ENCODE results near the gene MEIS2.

Gene MEIS2

DNA sequence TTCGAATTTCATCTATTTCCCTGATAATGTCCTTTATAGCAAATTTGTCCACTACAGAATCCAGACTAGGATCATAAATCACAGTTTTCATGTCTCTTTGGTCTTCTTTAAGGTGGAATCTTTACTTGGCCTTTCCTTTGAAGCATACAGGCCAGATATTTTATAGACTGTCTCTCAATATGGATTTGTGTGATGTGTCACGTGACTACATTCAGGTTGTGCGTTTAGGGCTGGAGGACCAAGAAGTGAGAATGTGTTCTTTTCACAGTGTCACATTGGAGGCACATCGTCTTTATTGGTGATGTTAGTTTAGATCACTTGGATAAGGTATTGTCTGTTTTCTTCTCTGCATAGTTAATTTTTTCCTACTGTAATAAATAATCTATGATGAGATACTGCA, 232.9 kb downstream of the MEIS2 start:
- no peak overlapping the region for H3K27ac ChIP-seq (replicated peaks)
- H3K4me3 ChIP-seq (replicated peaks; ENCODE audit: insufficient read depth, low read length), result no peak overlapping the region
- no peak for DNase-seq (ENCODE audit: low read depth in 1 of 2, low spot score in 1 of 2)
- TF ChIP-seq, protein P1, sequence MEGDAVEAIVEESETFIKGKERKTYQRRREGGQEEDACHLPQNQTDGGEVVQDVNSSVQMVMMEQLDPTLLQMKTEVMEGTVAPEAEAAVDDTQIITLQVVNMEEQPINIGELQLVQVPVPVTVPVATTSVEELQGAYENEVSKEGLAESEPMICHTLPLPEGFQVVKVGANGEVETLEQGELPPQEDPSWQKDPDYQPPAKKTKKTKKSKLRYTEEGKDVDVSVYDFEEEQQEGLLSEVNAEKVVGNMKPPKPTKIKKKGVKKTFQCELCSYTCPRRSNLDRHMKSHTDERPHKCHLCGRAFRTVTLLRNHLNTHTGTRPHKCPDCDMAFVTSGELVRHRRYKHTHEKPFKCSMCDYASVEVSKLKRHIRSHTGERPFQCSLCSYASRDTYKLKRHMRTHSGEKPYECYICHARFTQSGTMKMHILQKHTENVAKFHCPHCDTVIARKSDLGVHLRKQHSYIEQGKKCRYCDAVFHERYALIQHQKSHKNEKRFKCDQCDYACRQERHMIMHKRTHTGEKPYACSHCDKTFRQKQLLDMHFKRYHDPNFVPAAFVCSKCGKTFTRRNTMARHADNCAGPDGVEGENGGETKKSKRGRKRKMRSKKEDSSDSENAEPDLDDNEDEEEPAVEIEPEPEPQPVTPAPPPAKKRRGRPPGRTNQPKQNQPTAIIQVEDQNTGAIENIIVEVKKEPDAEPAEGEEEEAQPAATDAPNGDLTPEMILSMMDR (IDR thresholded peaks at IDR 0.05; ENCODE audit: insufficient read depth, low read length), result no peak
- TF ChIP-seq POLR2AphosphoS5 (IDR thresholded peaks at IDR 0.05; ENCODE audit: low read depth) (no peak), GABPA (IDR thresholded peaks at IDR 0.05; ENCODE audit: low read depth) (no peak), SPI1 (IDR thresholded peaks at IDR 0.05; ENCODE audit: borderline replicate concordance, low read depth) (no peak)
- TF ChIP-seq, protein P2, sequence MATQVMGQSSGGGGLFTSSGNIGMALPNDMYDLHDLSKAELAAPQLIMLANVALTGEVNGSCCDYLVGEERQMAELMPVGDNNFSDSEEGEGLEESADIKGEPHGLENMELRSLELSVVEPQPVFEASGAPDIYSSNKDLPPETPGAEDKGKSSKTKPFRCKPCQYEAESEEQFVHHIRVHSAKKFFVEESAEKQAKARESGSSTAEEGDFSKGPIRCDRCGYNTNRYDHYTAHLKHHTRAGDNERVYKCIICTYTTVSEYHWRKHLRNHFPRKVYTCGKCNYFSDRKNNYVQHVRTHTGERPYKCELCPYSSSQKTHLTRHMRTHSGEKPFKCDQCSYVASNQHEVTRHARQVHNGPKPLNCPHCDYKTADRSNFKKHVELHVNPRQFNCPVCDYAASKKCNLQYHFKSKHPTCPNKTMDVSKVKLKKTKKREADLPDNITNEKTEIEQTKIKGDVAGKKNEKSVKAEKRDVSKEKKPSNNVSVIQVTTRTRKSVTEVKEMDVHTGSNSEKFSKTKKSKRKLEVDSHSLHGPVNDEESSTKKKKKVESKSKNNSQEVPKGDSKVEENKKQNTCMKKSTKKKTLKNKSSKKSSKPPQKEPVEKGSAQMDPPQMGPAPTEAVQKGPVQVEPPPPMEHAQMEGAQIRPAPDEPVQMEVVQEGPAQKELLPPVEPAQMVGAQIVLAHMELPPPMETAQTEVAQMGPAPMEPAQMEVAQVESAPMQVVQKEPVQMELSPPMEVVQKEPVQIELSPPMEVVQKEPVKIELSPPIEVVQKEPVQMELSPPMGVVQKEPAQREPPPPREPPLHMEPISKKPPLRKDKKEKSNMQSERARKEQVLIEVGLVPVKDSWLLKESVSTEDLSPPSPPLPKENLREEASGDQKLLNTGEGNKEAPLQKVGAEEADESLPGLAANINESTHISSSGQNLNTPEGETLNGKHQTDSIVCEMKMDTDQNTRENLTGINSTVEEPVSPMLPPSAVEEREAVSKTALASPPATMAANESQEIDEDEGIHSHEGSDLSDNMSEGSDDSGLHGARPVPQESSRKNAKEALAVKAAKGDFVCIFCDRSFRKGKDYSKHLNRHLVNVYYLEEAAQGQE (IDR thresholded peaks at IDR 0.05; ENCODE audit: insufficient replicate concordance, low read depth), result no peak
- peaks cover 2% of the 10 kb centered on the region for H3K27me3 ChIP-seq (ENCODE audit: insufficient read depth, poor library complexity, severe bottlenecking)

DNA sequence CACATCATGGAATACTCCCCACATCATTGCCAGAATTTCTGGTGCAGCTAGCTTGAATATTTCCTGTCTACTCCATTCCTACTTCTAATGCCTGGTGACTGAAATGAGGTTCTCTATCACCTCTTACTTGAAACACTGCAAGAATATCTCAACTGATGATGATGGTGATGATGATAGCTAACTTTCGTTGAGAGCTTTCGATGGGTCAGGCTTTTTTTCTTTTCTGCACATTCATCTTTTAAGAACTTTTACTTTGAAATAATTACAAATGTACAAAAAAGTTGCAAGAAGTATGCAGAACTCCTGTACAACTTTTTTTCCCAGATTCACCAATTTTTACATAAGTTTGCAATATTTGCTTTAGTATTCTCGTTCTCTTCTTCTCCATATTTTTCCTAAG, 233.5 kb downstream of the MEIS2 start:
- H3K4me3 ChIP-seq (replicated peaks; ENCODE audit: insufficient read depth, low read length), result no peak overlapping the region
- TF ChIP-seq, protein P1 (IDR thresholded peaks at IDR 0.05; ENCODE audit: insufficient read depth, low read length), result no peak
- no peak for TF ChIP-seq SPI1 (IDR thresholded peaks at IDR 0.05; ENCODE audit: borderline replicate concordance, low read depth)
- TF ChIP-seq POLR2AphosphoS5 (IDR thresholded peaks at IDR 0.05; ENCODE audit: low read depth), result no peak
- TF ChIP-seq GABPA (IDR thresholded peaks at IDR 0.05; ENCODE audit: low read depth), result no peak
- no peak for DNase-seq (ENCODE audit: low read depth in 1 of 2, low spot score in 1 of 2)
- peaks cover 2% of the 10 kb centered on the region for H3K27me3 ChIP-seq (ENCODE audit: insufficient read depth, poor library complexity, severe bottlenecking)
- no peak overlapping the region for H3K27ac ChIP-seq (replicated peaks)

DNA sequence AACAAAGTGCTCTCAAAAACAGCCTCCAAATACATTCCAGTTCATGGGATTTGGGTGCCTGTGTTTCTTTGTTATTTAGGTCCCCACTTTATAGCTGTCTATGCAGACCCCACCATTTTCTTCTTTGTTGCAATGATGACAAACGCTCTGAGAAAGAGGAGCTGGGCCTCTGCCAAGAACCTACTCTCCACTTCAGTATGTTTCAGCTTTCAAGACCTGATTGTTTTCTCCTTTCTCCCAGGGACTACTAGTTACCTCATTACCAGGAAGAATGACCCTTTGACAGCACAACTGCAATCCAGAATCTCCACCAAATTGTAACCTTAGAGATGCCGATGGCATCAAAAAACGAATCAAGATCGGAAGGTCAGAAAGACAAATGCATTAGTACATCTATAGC, 236.8 kb downstream of the MEIS2 start:
- H3K27ac ChIP-seq (replicated peaks), result no peak overlapping the region
- TF ChIP-seq POLR2AphosphoS5 (IDR thresholded peaks at IDR 0.05; ENCODE audit: low read depth), result no peak
- TF ChIP-seq, protein P1 (IDR thresholded peaks at IDR 0.05; ENCODE audit: insufficient read depth, low read length), result no peak
- TF ChIP-seq GABPA (IDR thresholded peaks at IDR 0.05; ENCODE audit: low read depth), result no peak
- TF ChIP-seq, protein P2 (IDR thresholded peaks at IDR 0.05; ENCODE audit: insufficient replicate concordance, low read depth), result no peak
- no peak for TF ChIP-seq SPI1 (IDR thresholded peaks at IDR 0.05; ENCODE audit: borderline replicate concordance, low read depth)
- no peak overlapping the region for H3K4me3 ChIP-seq (replicated peaks; ENCODE audit: insufficient read depth, low read length)

DNA sequence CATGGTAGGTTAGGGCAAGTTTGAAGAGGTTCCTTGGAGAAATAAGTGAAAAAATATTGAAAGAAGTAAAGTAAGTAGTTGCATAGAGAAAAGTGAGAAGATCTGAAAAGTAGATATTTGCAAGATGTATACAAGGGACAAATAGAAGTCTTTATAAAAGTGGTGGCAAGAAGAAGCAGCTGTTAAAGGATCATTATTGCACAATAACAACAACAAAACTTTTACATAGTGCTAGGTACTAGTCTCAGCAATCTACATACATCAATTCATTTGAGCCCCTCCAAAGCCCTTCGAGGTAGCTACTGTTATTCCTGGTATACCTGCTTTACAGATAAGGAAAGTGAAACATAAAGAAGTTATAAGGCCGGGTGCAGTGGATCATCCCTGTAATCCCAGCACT, 239.6 kb downstream of the MEIS2 start:
- no peak for DNase-seq (ENCODE audit: low read depth in 1 of 2, low spot score in 1 of 2)
- H3K4me3 ChIP-seq (replicated peaks; ENCODE audit: insufficient read depth, low read length), result no peak overlapping the region
- no peak for TF ChIP-seq SPI1 (IDR thresholded peaks at IDR 0.05; ENCODE audit: borderline replicate concordance, low read depth)
- TF ChIP-seq, protein P1 (IDR thresholded peaks at IDR 0.05; ENCODE audit: insufficient read depth, low read length), result no peak
- TF ChIP-seq, protein P2 (IDR thresholded peaks at IDR 0.05; ENCODE audit: insufficient replicate concordance, low read depth), result no peak
- TF ChIP-seq GABPA (IDR thresholded peaks at IDR 0.05; ENCODE audit: low read depth), result no peak
- TF ChIP-seq POLR2AphosphoS5 (IDR thresholded peaks at IDR 0.05; ENCODE audit: low read depth), result no peak
- peaks cover 1% of the 10 kb centered on the region for H3K27me3 ChIP-seq (ENCODE audit: insufficient read depth, poor library complexity, severe bottlenecking)
- no peak overlapping the region for H3K27ac ChIP-seq (replicated peaks)

More for the DNA sequence above, 236.8 kb downstream of the MEIS2 start:
- no peak for DNase-seq (ENCODE audit: low read depth in 1 of 2, low spot score in 1 of 2)
- H3K27me3 ChIP-seq (ENCODE audit: insufficient read depth, poor library complexity, severe bottlenecking), result peaks cover 2% of the 10 kb centered on the region
